22Rv1 (cell line): ENCODE measurements around the gene NRCAM.

Experiments used
- ZFX ChIP-seq: fragments of 450-650 bp; IDR thresholded peaks from 2 replicates; pipeline ENCODE4 v1.6.1; 2017; ENCODE audit warnings: antibody characterized with exemption, borderline replicate concordance
- TF ChIP-seq, protein P1 (sequence below): fragments of 450-650 bp; IDR thresholded peaks from 2 replicates; pipeline ENCODE4 v1.5.1; 2017; ENCODE audit warnings: mild to moderate bottlenecking

DNA sequence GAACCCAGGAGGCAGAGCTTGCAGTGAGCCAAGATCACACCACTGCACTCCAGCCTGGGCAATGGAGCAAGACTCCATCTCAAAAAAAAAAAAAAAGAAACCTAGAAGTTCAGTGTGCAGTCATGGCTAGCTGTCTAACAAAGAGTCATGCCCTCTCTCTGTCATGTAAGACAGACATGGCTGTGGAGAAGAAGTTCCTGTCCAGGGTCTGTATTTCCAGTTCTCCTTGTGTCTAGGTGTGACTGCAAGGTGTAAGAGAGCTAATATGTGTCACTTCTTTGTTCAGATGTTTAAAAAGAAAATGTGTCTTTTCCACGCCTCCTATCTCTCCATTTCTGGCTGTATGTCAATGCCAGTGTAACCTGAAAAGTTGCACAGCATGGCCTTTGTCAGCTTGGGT lies 139.5 kb downstream of the NRCAM start:
- TF ChIP-seq, protein P1, sequence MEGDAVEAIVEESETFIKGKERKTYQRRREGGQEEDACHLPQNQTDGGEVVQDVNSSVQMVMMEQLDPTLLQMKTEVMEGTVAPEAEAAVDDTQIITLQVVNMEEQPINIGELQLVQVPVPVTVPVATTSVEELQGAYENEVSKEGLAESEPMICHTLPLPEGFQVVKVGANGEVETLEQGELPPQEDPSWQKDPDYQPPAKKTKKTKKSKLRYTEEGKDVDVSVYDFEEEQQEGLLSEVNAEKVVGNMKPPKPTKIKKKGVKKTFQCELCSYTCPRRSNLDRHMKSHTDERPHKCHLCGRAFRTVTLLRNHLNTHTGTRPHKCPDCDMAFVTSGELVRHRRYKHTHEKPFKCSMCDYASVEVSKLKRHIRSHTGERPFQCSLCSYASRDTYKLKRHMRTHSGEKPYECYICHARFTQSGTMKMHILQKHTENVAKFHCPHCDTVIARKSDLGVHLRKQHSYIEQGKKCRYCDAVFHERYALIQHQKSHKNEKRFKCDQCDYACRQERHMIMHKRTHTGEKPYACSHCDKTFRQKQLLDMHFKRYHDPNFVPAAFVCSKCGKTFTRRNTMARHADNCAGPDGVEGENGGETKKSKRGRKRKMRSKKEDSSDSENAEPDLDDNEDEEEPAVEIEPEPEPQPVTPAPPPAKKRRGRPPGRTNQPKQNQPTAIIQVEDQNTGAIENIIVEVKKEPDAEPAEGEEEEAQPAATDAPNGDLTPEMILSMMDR = no peak
- no peak for TF ChIP-seq ZFX
